ENCODE measurements around the gene FAXDC2.
A peak's percentile ranks its signal among the peaks of the same experiment; 100 is the strongest.

FAXDC2 gene, protein sequence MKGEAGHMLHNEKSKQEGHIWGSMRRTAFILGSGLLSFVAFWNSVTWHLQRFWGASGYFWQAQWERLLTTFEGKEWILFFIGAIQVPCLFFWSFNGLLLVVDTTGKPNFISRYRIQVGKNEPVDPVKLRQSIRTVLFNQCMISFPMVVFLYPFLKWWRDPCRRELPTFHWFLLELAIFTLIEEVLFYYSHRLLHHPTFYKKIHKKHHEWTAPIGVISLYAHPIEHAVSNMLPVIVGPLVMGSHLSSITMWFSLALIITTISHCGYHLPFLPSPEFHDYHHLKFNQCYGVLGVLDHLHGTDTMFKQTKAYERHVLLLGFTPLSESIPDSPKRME

GRCh38 chr5:154850255-154851062 is at the start of gene FAXDC2:
FAXDC2 (minus strand) TSS chr5:154850603; CDS start chr5:154838178, 12,425 bp downstream.
- no peak for DNase-seq

- DNase-seq, result no peak
Observed at GRCh38 chr5:154900066-154900465, 49.7 kb upstream of the FAXDC2 start.

GRCh38 chr5:154899151-154899816 is 48.9 kb upstream of the FAXDC2 start:
- no peak for DNase-seq

DNA sequence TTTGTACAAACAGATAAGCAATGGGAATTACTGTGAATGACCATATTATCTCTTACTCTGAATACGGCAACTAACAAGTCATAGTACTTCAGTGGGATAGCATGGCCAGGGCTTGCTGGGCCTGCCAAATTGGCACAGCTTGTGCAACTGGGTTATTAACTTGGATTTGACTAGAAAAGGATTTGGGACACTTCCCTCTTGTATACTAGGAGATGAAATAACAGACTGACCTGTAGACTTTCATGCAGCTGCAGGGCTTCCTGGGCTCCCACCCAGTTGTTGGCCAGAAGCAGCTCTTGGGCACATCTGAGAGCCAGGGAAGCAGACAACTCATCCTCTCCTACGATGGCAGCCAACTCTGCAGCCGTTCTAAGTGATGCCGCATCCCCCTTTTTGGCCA is 47.8 kb upstream of the FAXDC2 start:
- DNase-seq, result no peak

- no peak for DNase-seq
Observed at GRCh38 chr5:154896562-154897165, 46.3 kb upstream of the FAXDC2 start.

DNA sequence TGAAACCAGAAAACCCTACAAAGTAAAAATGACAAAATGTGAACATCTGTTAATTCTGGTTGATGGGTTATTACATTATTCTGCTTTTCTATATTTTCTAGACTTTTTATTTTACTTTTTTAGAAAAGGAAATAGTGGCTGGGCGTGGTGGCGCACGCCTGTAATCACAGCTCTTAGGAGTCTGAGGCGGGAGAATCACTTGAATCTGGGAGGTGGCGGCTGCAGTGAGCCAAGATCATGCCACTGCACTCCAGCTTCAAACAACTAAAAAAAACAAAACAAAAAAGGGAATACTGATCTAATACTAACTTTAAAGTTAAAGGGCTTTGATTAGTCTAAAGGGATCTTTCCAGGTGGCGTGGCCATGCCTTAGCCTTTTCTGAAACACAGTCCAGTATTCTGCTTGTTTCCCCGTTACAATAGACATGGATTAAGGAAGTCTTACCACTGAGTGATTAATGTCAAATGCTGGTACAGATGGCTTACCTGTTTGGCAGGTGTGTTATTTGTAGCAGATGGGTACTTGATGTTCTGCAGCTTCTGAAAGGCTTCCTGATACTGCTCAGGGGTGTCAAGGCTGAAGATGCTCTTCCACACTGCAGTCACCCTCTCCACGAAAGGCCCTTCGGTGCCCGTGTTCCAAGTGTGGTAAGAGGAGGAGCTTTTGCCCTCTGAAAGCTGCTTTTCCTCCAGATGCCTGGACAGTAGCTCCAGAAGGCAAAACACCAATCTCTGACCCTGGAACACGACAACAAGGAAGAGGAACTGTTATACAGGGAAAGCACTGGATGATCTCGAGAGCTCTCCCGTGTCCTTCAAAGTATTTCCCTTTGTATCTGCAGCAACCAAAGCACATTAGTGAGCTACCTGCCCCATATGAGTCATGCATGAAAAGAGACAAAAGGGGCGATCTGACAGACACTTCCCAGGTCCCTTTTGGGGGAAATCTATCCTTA is 45.5 kb upstream of the FAXDC2 start:
- no peak for DNase-seq

DNA sequence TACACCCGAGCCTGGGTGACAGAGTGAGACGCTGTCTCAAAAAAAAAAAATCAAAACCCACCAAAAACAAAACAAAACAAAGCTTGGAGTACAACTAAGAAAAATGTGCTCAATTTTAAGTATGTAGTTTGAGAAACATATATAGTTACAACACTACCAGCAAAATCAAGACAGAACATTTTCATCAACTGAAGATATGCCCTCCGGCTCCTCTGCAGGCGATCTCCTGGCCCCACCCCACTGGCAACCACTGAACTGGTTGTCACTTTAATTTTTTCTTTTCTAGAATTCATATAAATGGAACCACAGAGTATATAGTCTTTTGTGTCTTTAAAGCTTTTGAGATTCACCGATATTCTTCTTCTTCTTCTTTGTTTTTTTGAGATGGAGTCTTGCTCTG is 43.0 kb upstream of the FAXDC2 start:
- DNase-seq, result no peak

GRCh38 chr5:154892369-154892771 is 42.0 kb upstream of the FAXDC2 start:
- DNase-seq, result no peak

DNA sequence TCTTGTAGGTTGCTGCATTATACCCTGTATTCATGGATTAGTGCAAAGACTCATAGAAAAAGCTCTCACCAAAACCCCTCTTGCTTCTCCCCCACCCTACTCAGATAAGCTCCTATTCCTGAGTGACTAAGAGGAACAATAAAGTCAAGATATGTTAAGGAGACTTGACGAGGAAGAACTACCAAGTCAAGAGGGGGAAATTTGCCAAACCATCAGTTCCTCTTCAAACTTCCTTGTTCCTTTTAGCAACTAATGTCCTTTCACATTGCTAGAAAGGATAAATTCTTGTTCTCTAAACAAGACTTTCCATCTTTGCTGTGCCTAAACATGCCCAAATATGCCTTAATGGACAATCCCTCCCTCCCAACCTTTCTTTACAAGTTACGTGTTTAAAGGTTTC is 35.0 kb upstream of the FAXDC2 start:
- DNase-seq, result no peak

DNA sequence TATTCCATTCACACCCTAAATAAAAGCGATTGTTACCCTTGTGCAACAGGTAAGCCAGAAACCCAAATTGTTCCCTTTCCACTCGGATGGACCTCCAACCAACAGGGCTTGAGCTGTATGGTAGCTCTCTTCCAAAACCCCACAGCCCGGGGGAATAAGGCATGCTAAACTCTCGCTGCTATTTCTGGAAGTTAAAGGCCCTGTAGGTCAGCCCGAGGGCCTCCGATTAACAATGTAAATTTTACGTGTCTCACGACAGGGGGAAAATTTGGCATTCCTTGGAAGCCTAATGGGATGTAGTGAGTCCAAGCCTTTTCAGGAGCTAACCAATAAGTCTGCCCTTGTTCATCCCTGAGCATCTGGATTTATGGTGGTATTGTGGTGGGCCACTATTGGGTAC is 34.0 kb upstream of the FAXDC2 start:
- DNase-seq, result no peak

DNA sequence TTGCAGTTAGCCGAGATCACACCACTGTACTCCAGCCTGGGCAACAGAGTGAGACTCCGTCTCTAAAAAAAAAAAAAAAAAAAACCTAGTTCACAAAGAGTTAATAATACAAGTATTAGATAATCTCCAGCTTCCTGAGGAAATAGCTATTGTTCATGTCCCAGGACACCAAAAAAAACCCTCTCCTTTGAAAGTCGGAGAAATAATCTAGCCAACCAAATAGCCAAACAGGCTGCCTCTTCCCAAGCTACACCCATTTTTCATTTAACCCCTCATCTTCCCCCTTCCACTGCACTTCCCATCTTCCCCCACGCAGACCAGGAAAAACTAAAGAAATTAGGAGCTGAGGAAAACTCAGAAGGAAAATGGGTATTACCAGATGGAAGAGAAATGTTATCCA is 31.6 kb upstream of the FAXDC2 start:
- DNase-seq, result no peak

- DNase-seq, result no peak
Observed at GRCh38 chr5:154878642-154879335, 28.4 kb upstream of the FAXDC2 start.

DNA sequence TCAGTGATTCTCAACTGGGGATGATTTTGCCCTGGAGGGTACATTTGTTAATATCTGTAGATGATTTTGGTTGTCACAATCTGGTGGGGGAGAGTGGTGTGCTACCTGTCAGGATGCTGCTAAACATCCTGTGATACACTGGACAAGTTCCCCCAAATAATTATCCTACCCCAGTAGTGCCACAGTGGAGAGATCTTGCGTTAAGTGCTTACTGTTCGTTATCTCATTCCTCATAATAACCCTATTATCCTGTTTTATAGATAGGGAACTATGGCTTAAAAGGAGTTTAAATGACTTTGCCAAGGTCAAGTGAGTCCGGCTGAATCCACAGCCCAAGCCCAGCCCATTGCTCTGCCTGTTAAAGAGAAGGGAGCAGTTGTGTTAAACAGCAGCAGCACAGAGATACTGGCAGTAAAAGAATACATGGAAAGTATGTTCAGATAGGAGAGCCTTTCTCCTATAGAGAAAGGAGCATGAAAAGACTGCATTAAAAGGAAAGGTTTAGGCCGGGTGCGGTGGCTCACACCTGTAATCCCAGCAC is 23.5 kb upstream of the FAXDC2 start:
- DNase-seq, result no peak

GRCh38 chr5:154871734-154872133 is 21.3 kb upstream of the FAXDC2 start:
- DNase-seq, result no peak

DNA sequence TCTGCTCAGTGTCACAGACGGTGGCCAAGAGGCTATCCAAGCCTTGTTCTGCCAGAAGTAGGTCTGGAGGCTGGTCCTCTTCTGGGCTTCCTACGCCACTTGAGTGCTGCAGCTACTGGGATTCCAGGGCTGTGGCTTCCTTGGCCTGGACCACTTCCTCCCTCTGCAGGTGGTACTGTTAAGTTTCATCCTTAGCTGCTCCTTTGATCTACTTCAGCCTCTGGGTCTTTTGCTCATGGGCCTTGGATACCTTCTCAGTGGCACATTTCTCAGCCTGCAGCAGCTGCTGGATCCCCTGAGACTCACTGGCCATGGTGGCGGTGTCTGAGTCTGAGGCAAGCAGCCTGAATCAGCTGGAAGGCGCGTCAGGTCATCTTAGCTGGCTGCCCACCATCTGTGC is 18.3 kb upstream of the FAXDC2 start:
- peak in 1 of 2 donors; percentile 15 for DNase-seq

GRCh38 chr5:154866841-154867240 is 16.4 kb upstream of the FAXDC2 start:
- no peak for DNase-seq

- DNase-seq, result no peak
Observed at GRCh38 chr5:154865466-154866184, 15.2 kb upstream of the FAXDC2 start.

GRCh38 chr5:154863291-154864080 is 13.1 kb upstream of the FAXDC2 start:
- no peak for DNase-seq

GRCh38 chr5:154862766-154863165 is 12.4 kb upstream of the FAXDC2 start:
- DNase-seq, result no peak

- no peak for DNase-seq
Observed at GRCh38 chr5:154861946-154862345, 11.5 kb upstream of the FAXDC2 start.
